HG03342 (cell line): ENCODE data around the gene SLC36A1.
A peak's percentile ranks its signal among the peaks of the same experiment; 100 is the strongest.

Source experiments
- ATAC-seq: cut with Tn5 transposase; IDR thresholded peaks from one replicate; pipeline ENCODE4 v1.9.1; 2021; ENCODE audit warnings: mild to moderate bottlenecking, moderate library complexity; ENCODE audit not compliant: unreplicated experiment

Gene SLC36A1

GRCh38 chr5:151451626-151452520 lies 4.5 kb downstream of the SLC36A1 start:
- ATAC-seq = peak; percentile 59

- no peak for ATAC-seq
Observed at GRCh38 chr5:151454166-151454565, 6.8 kb downstream of the SLC36A1 start.

- ATAC-seq = no peak
Observed at GRCh38 chr5:151454889-151455288, 7.5 kb downstream of the SLC36A1 start.

DNA sequence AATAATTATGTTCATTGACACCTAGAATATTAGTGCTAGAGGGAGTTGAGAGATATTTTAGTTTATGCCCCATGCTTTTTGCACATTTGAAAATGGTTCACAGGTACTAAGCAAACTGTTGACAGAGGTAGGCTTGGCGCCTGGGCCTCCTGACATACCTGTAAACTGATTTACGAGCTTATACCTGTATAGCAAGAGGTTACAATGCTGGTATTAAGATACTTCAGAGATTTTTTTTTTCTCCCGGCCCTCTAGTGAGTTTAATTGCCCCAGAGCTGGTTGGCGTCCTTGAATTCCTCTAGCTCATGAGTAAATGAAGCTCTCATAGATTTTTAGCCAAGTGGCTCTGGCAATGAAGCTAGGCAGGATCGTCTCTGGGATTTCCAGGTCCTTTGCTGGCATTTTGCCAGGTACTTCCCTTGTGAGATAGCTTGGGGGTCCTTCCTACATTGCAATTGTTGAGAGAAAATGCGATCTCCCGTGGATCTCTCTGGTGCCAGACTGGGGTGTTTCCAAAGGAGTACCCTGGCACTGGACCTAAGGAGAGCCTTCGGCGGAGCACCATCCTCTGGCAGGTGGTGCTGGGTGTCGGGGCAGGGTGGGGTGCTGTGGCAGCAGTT lies 9.0 kb downstream of the SLC36A1 start:
- ATAC-seq = no peak

GRCh38 chr5:151458314-151458713 lies 10.9 kb downstream of the SLC36A1 start:
- no peak for ATAC-seq

DNA sequence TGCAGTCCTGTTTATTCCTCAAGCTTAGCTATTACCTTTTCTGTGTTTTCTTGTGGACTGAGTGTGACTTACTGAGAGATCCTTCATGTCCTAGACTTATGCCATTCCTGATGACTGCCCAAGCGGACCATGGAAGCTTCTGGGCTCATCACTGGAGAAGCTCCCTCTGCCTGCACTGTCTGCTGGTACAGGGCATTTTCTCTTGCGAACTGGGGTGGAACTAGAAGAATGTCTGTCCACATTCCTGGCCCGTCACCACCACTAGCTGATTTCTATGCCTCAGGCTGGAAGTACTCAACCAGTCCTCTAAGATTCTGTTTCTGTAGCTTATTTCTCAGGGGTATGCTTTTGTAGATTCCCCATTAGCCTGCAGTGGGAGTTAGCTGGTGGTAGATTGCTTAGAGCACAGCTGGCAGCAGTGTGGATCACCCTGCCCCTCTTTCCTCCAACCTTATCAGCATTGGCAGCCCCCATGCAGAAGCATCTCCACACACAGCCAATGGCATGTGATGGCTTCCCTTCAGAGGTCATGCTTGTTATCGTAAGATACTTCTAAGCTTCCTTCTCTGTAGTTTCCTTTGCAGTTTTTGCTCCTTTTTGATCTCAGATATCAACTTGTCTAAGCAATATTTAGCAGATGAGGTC lies 12.4 kb downstream of the SLC36A1 start:
- ATAC-seq = no peak

- ATAC-seq = peak; percentile 95
Observed at GRCh38 chr5:151461312-151461711, 13.9 kb downstream of the SLC36A1 start.

DNA sequence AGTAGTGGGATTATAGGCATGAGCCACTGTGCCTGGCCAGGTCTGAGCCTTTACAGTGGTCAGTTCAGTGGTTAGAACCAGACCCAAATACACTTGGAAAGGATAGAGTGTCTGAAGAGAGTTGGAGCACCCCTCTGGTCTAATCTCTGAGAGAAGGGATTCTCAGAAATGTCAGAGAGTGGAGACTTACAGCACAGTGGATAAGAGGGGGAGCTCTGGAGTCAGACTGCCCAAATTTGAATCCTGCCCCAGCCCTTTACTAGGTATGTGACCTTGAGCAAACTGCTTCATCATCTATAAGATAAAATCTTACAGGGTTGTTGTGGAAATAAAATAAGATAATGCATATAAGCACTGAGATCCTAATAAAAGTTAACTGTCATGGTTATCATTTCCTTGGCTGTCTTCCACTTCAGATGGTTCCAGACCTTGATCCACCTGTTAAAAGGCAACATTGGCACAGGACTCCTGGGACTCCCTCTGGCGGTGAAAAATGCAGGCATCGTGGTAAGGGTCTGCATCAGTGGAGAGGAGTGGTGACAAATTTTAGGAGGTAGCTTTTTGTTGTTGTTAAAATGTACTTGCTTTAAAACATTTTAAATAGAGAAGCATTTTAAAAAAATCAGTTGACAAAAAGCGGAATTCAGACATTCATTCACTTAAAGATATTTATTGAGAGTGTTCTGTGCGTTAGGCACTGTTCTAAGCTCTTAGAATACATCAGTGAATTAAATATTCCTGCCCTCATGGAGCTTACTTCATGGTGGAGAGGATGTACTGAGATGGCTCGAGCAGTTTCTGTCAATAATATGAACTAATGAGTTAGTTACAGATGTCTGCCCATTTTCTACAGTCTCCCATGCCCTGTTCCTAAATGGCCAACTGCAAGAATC lies 16.0 kb downstream of the SLC36A1 start:
- ATAC-seq = no peak

- ATAC-seq = no peak
Observed at GRCh38 chr5:151464101-151464500, 16.7 kb downstream of the SLC36A1 start.

DNA sequence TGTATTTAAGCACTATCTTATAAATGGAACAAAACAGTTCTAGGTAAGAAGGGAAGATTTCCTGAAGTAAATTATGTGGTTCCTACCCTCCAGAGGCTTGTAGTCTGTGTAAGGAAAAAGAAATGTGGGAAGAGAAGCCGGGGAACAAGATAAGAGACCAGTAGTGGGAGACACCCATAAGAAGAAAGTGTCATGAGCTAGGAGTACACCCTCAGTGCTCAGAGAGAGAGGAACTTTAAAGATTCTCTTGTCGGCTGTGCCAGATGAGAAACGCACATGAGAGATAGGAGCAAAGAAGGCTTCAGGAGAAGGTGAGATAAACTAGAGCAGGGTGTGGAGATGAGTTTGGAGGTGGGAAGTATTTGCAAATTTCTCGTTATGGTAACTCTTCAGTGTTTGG lies 18.1 kb downstream of the SLC36A1 start:
- no peak for ATAC-seq

GRCh38 chr5:151467576-151467975 lies 20.2 kb downstream of the SLC36A1 start:
- ATAC-seq = no peak

DNA sequence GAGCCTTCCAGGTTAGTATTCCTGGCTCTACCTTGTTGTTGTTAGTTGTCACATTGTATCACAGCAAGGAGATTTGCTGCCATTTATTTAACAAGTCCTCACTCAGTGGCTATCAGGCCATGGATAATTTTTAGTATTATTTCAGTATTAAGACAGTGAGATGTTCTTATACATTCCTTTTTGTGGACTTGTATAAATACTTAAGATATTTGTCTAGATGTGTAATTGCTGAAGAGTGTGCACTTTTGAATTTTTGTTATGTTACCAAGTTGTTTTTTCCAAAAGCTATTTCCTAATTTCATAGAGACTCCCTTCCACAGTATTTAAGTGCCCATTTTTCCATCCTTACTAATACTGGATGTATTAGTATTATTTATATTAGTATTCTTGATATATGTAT lies 22.0 kb downstream of the SLC36A1 start:
- ATAC-seq = no peak

DNA sequence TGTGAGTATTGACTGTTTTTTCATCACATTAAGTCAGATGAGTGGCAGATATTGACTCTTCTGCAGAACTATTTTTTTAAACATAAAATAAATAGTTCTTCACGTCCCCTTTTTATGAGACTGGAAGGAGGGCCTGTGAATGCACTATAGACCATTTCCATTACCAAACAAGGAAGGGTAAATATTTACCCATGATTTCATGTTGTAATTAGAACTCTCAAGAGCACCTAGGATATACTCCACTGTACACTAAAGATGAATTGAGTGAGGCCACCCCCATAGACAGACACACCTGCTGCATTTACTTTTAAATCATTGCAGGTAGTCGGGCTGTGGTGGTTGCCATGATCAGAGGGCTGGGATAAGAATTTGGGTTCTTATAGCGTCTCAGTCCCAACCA lies 22.6 kb downstream of the SLC36A1 start:
- no peak for ATAC-seq

DNA sequence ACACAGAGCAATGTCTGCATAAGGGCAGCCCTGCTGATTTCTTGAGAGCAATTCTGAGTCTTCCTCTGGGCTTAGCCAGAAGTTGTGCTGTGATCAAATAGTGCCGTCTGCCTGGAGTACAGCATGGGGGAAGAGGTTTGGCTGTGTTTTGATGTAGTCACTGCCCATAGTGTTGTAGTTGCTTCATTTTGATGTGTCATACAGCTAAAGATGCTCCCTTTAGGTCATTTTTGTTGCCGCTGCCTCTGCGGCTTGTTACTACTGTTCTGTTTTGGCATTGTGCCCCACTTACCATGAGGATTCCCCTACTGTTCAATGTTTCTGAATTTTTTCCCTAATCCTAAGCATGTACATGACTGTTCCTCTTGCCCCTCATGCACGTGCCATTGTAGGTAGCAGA lies 23.0 kb downstream of the SLC36A1 start:
- no peak for ATAC-seq

DNA sequence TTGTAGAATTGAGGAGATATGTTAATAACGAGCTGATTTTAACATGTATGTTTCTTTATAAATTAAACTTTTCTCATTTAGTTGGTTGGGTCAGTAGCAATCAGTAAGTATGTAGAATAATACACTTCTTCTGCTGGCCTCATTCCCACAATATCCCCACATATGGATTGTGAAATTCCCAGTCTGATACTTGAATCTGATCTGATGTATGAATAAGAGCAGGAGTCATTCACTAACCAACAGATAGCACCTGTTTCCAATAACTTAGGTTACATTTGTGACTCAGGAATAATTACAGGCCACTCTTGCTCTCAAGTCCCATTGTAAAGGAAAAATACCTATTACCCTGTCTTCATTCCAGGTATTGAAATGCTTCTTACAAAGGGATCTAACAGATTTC lies 23.9 kb downstream of the SLC36A1 start:
- ATAC-seq = no peak

GRCh38 chr5:151474799-151475198 lies 27.4 kb downstream of the SLC36A1 start:
- ATAC-seq = no peak

GRCh38 chr5:151475388-151475787 lies 28.0 kb downstream of the SLC36A1 start:
- no peak for ATAC-seq

- no peak for ATAC-seq
Observed at GRCh38 chr5:151476016-151476415, 28.6 kb downstream of the SLC36A1 start.

- no peak for ATAC-seq
Observed at GRCh38 chr5:151477101-151477500, 29.7 kb downstream of the SLC36A1 start.

GRCh38 chr5:151480384-151481293 lies 33.2 kb downstream of the SLC36A1 start:
- no peak for ATAC-seq
